Keratinocyte (primary cell): ENCODE measurements around the gene POU6F1. TPM values are rescaled to one million over a fixed set of nuclear protein-coding genes. Genes with fewer than 3 reads are reported as not detected.

ENCODE experiments used
- DNase-seq: peaks from one replicate; pipeline ENCODE4 v3.0.0-alpha.2; 2011; ENCODE audit warnings: low read depth, missing footprints, low spot score
- FAIRE-seq: peaks from 2 replicates; lab custom pipeline; 2011; peaks lifted over from hg19 to GRCh38; lab: Jason Lieb, UNC
- H2AFZ ChIP-seq: 2 replicates; pipeline ENCODE4 v1.6.0; 2012; ENCODE audit warnings: low read length, control low read depth, inconsistent platforms; ENCODE audit not compliant: control insufficient read depth
- H3K27ac ChIP-seq: 2 replicates; pipeline ENCODE4 v1.5.1; 2011; ENCODE audit warnings: low read length; ENCODE audit not compliant: control insufficient read depth, insufficient read depth
- H3K27me3 ChIP-seq: 3 replicates; pipeline ENCODE4 v1.6.0; 2011; ENCODE audit warnings: low read length; ENCODE audit not compliant: control insufficient read depth, insufficient read depth; ENCODE audit errors: extremely low read depth
- H3K36me3 ChIP-seq, 2 experiments: 2 replicates in 1 of 2; 3 replicates in 1 of 2; pipeline ENCODE4 v1.5.1; 2011; ENCODE audit warnings: low read length in 2 of 2, mild to moderate bottlenecking in 1 of 2; ENCODE audit not compliant: control insufficient read depth in 2 of 2, insufficient read depth in 2 of 2; ENCODE audit errors: extremely low read depth in 1 of 2
- H3K4me1 ChIP-seq: 3 replicates; pipeline ENCODE4 v1.5.1; 2011; ENCODE audit warnings: low read length; ENCODE audit not compliant: control insufficient read depth, insufficient read depth; ENCODE audit errors: extremely low read depth
- H3K4me2 ChIP-seq: 3 replicates; pipeline ENCODE4 v1.6.0; 2011; ENCODE audit warnings: low read depth, low read length; ENCODE audit not compliant: control insufficient read depth, insufficient read depth; ENCODE audit errors: extremely low read depth
- H3K4me3 ChIP-seq, 3 experiments: fragments of 200-600 bp in 1 of 3; sonication (generic) in 1 of 3; 2 replicates in 2 of 3; 3 replicates in 1 of 3; pipeline ENCODE4 v1.5.1; 2011 to 2016; ENCODE audit warnings: low read length in 3 of 3, mild to moderate bottlenecking in 3 of 3, control low read depth in 2 of 3, inconsistent platforms in 1 of 3, low read depth in 1 of 3, mixed read lengths in 1 of 3, mixed run types in 1 of 3, moderate library complexity in 1 of 3; ENCODE audit not compliant: control insufficient read depth in 2 of 3, insufficient read depth in 2 of 3; ENCODE audit errors: extremely low read depth in 1 of 3
- H3K79me2 ChIP-seq: 2 replicates; pipeline ENCODE4 v1.6.0; 2012; ENCODE audit warnings: low read length; ENCODE audit not compliant: control insufficient read depth, insufficient read depth
- H3K9ac ChIP-seq: 3 replicates; pipeline ENCODE4 v1.6.0; 2011; ENCODE audit warnings: low read length; ENCODE audit not compliant: control insufficient read depth, insufficient read depth; ENCODE audit errors: extremely low read depth
- H3K9me1 ChIP-seq: 3 replicates; pipeline ENCODE4 v1.6.0; 2011; ENCODE audit warnings: low read length; ENCODE audit not compliant: control insufficient read depth, insufficient read depth; ENCODE audit errors: extremely low read depth
- H3K9me3 ChIP-seq: 2 replicates; pipeline ENCODE4 v1.5.1; 2012; ENCODE audit warnings: low read depth, low read length; ENCODE audit not compliant: control insufficient read depth
- H4K20me1 ChIP-seq: 3 replicates; pipeline ENCODE4 v1.6.0; 2011; ENCODE audit warnings: low read length; ENCODE audit not compliant: control insufficient read depth, insufficient read depth; ENCODE audit errors: extremely low read depth
- CTCF ChIP-seq, 3 experiments: IDR thresholded peaks in 1 of 3; conservative IDR thresholded peaks in 1 of 3; optimal IDR thresholded peaks in 1 of 3; 2 replicates in 2 of 3; 3 replicates in 1 of 3; pipeline versions ENCODE3 to v1.5.1; 2011; ENCODE audit warnings: low read length in 3 of 3, mild to moderate bottlenecking in 3 of 3, moderate library complexity in 2 of 3, control low read depth in 1 of 3, inconsistent platforms in 1 of 3; ENCODE audit not compliant: insufficient read depth in 2 of 3; ENCODE audit errors: extremely low read depth in 1 of 3
- EZH2 ChIP-seq: IDR thresholded peaks from one replicate; pipeline ENCODE4 v1.6.1; 2012; ENCODE audit warnings: inconsistent platforms, mild to moderate bottlenecking, low read length, moderate library complexity
- dilution Hi-C: fragments of 300-500 bp; cut with MboI; formaldehyde crosslinking; loops from one replicate; pipeline ENCODE4 v1.7.0; 2020; ENCODE audit warnings: low sequenced_read_pairs; ENCODE audit not compliant: extremely low pct_ligation_motif_present
- polyA plus RNA-seq, 5 experiments: library from polyadenylated mRNA; depleted of rRNA in 3 of 5; stranded (reverse) in 3 of 5; stranded (forward) in 1 of 5; unstranded in 1 of 5; fragments of >200 nt; gene quantifications; 1 replicate in 1 of 5; 2 replicates in 3 of 5; 3 replicates in 1 of 5; pipeline versions ENCODE4 v1.2.1 to v1.2.3, GENCODE V29; 2011 to 2012; ENCODE audit warnings: missing spikeins in 2 of 5, low read depth in 1 of 5, low replicate concordance in 1 of 5

Gene POU6F1
- polyA plus RNA-seq, 1 donor (not counting 4 experiments of a cell fraction or from before 2014, with no cell fraction given): 0.42 TPM

DNA sequence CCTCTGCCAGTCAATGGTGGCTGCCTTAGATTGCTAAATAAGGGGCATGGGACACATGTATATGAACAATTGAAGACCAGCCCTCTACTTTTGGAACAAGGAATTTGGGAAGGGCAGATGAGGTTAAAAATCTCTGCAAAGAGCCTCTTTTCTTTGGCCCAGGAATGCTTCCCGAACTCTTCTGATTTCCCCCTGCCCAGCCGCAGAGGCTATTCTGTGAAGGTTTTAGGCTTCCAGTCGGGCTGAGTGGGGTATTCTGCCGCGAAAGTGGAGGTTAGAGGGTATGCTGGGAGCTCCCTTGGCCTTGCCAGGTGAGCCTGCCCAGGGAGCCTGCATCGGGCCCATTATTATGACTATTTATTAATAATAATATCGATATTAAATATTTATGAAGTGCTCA lies 1.2 kb downstream of the POU6F1 start:
- Histone ChIP-seq H3K27me3 (no peaks in the 10 kb centered on the region), H3K4me3 (peak overlapping the region in 1 of 3 experiments; percentile 65), H3K79me2 (no peaks in the 10 kb centered on the region), H3K4me2 (peak overlapping the region; percentile 76), H3K36me3 (no peaks in the 10 kb centered on the region), H4K20me1 (no peaks in the 10 kb centered on the region), H3K9me1 (no peaks in the 10 kb centered on the region), H3K9ac (peak overlapping the region; percentile 58), H3K4me1 (peaks cover 8% of the 10 kb centered on the region), H3K9me3 (no peaks in the 10 kb centered on the region), H3K27ac (no peak overlapping the region), H2AFZ (peak overlapping the region; percentile 76)
- no peak for TF ChIP-seq CTCF (optimal IDR thresholded peaks at IDR 0.05 in 1 of 3, IDR thresholded peaks at IDR 0.05 in 1 of 3, conservative IDR thresholded peaks at IDR 0.05 in 1 of 3; ENCODE audit: extremely low read depth in 1 of 3, insufficient read depth in 2 of 3, low read length in 3 of 3)
- no peak for TF ChIP-seq EZH2
- FAIRE-seq (no peak), DNase-seq (no peak)
- dilution Hi-C loops: no loop called here

- Histone ChIP-seq H3K9me3 (no peaks in the 10 kb centered on the region), H3K9ac (no peak overlapping the region), H3K79me2 (no peaks in the 10 kb centered on the region), H3K27me3 (no peaks in the 10 kb centered on the region), H3K36me3 (no peaks in the 10 kb centered on the region), H2AFZ (no peak overlapping the region), H3K27ac (no peak overlapping the region), H3K4me2 (no peak overlapping the region), H3K9me1 (no peaks in the 10 kb centered on the region), H4K20me1 (no peaks in the 10 kb centered on the region), H3K4me3 (no peak overlapping the region), H3K4me1 (peaks cover 8% of the 10 kb centered on the region)
- no peak for DNase-seq
- dilution Hi-C loops: no loop called here
- no peak for TF ChIP-seq CTCF (optimal IDR thresholded peaks at IDR 0.05 in 1 of 3, IDR thresholded peaks at IDR 0.05 in 1 of 3, conservative IDR thresholded peaks at IDR 0.05 in 1 of 3; ENCODE audit: extremely low read depth in 1 of 3, insufficient read depth in 2 of 3, low read length in 3 of 3)
- TF ChIP-seq EZH2: no peak
- FAIRE-seq: no peak
Measured at GRCh38 chr12:51214895-51215294, 3.0 kb downstream of the POU6F1 start.
